ENCODE measurements around the gene CUEDC2.
A peak's percentile ranks its signal among the peaks of the same experiment; 100 is the strongest.

Gene CUEDC2

DNA sequence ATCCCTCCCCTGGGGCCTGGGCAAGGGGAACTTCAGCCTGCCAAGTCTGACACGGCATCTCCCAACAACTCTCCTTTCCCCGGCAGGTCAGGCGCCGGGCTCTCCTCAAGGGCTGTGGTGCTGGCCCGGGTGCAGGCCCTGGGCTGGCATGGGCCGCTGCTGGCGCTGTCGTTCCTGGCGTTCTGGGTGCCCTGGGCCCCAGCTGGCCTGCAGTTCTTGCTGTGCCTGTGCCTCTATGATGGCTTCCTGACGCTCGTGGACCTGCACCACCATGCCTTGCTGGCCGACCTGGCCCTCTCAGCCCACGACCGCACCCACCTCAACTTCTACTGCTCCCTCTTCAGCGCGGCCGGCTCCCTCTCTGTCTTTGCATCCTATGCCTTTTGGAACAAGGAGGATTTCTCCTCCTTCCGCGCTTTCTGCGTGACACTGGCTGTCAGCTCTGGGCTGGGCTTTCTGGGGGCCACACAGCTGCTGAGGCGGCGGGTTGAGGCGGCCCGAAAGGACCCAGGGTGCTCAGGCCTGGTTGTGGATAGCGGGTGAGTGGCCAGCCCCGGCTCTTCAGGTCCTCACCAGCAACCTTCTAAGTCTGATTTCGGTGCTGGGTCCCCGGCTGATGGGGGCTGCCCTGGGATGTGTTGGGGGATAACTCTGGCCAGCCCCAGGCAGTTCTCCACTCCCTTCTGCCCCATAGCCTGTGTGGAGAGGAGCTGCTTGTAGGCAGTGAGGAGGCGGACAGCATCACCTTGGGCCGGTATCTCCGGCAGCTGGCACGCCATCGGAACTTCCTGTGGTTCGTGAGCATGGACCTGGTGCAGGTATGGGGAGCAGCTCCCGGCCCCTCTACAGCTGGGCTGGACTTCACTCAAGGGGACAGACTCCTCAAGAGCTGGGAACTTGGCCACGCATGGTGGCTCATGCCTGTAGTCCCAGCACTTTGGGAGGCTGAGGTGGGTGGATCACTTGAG, 38.5 kb upstream of the CUEDC2 start:
- no peak overlapping the region for H3K27ac ChIP-seq
- TF ChIP-seq CTCF (conservative IDR thresholded peaks at IDR 0.05), result no peak

- no peak overlapping the region for H3K27ac ChIP-seq
- no peak for TF ChIP-seq CTCF (conservative IDR thresholded peaks at IDR 0.05)
Observed at GRCh38 chr10:102468683-102469082, 36.3 kb upstream of the CUEDC2 start.

GRCh38 chr10:102467971-102468438, 35.6 kb upstream of the CUEDC2 start:
- TF ChIP-seq CTCF (conservative IDR thresholded peaks at IDR 0.05), result no peak
- no peak overlapping the region for H3K27ac ChIP-seq

- TF ChIP-seq CTCF (conservative IDR thresholded peaks at IDR 0.05), result no peak
- no peak overlapping the region for H3K27ac ChIP-seq
Observed at GRCh38 chr10:102467318-102467717, 34.9 kb upstream of the CUEDC2 start.

DNA sequence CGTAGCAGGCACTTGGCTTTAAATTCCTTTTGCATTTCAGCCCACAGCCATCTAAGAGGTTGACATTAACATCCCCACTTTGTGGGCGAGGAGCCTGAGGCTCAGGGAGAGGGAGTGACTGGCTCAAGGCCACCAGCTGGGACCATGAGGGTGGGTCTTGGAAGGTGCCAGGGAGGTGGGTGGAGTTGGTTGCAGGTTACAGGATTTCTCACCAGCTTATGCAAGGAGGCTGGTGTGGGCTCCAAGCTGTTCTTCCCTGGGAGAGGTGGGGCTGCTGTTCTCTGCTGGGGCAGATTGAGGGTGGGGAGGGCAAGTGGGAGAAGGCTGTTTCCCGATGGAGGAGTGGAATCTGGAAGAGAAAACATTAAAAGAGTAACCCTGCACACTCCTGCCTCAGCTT, 33.1 kb upstream of the CUEDC2 start:
- no peak for TF ChIP-seq CTCF (conservative IDR thresholded peaks at IDR 0.05)
- peak overlapping the region; percentile 23; the same call in 1 of the 2 replicates for H3K27ac ChIP-seq

GRCh38 chr10:102463983-102464382, 31.6 kb upstream of the CUEDC2 start:
- H3K27ac ChIP-seq, result peak overlapping the region; percentile 93

More at GRCh38 chr10:102463983-102464382, 31.6 kb upstream of the CUEDC2 start:
- no peak for TF ChIP-seq CTCF (conservative IDR thresholded peaks at IDR 0.05)

Data from VCaP (cell line).